ENCODE data around the gene PHPT1. TPM values are rescaled to one million over a fixed set of nuclear protein-coding genes. Genes with fewer than 3 reads are reported as not detected.
"Not testable (repeated sequence)": the region's sequence is repeated elsewhere in the genome, so short reads cannot be mapped to it uniquely, and the experiment has no call there.

PHPT1 gene
- total RNA-seq, 1 donor from 2014 or later: 168 TPM

GRCh38 chr9:136875155-136875554 lies 25.9 kb downstream of the PHPT1 start:
- no peak for TF ChIP-seq CTCF (IDR thresholded peaks at IDR 0.05; ENCODE audit: unreplicated experiment)
- Mint-ChIP-seq H3K27me3 (peaks cover 11% of the 10 kb centered on the region), H3K4me1 (ENCODE audit: low read depth) (no peaks in the 10 kb centered on the region), H3K27ac (no peak overlapping the region), H3K9me3 (ENCODE audit: low read depth) (no peaks in the 10 kb centered on the region), H3K36me3 (ENCODE audit: insufficient read depth) (peaks cover 2% of the 10 kb centered on the region), H3K4me3 (ENCODE audit: low read depth) (no peak overlapping the region)
- DNase-seq (ENCODE audit: low spot score, unreplicated experiment): no peak

GRCh38 chr9:136876476-136876875 lies 27.3 kb downstream of the PHPT1 start:
- no peaks in the 10 kb centered on the region for H3K4me1 Mint-ChIP-seq (ENCODE audit: low read depth)
- peaks cover 11% of the 10 kb centered on the region for H3K27me3 Mint-ChIP-seq

GRCh38 chr9:136880651-136881050 lies 31.4 kb downstream of the PHPT1 start:
- H3K9me3 Mint-ChIP-seq (ENCODE audit: low read depth): no peaks in the 10 kb centered on the region
- DNase-seq (ENCODE audit: low spot score, unreplicated experiment): no peak
- no peaks in the 10 kb centered on the region for H3K4me1 Mint-ChIP-seq (ENCODE audit: low read depth)
- no peak for TF ChIP-seq CTCF (IDR thresholded peaks at IDR 0.05; ENCODE audit: unreplicated experiment)
- H3K4me3 Mint-ChIP-seq (ENCODE audit: low read depth): no peak overlapping the region
- H3K36me3 Mint-ChIP-seq (ENCODE audit: insufficient read depth): no peaks in the 10 kb centered on the region
- H3K27me3 Mint-ChIP-seq: peaks cover 11% of the 10 kb centered on the region
- no peak overlapping the region for H3K27ac Mint-ChIP-seq

More at GRCh38 chr9:136876476-136876875, 27.3 kb downstream of the PHPT1 start:
- Mint-ChIP-seq H3K9me3 (ENCODE audit: low read depth) (no peaks in the 10 kb centered on the region), H3K27ac (no peak overlapping the region), H3K4me3 (ENCODE audit: low read depth) (no peak overlapping the region), H3K36me3 (ENCODE audit: insufficient read depth) (no peaks in the 10 kb centered on the region)
- DNase-seq (ENCODE audit: low spot score, unreplicated experiment): no peak
- no peak for TF ChIP-seq CTCF (IDR thresholded peaks at IDR 0.05; ENCODE audit: unreplicated experiment)

- no peaks in the 10 kb centered on the region for H3K9me3 Mint-ChIP-seq (ENCODE audit: low read depth)
- no peak overlapping the region for H3K27ac Mint-ChIP-seq
- no peaks in the 10 kb centered on the region for H3K4me1 Mint-ChIP-seq (ENCODE audit: low read depth)
- H3K27me3 Mint-ChIP-seq: peaks cover 5% of the 10 kb centered on the region
- H3K36me3 Mint-ChIP-seq (ENCODE audit: insufficient read depth): no peaks in the 10 kb centered on the region
- no peak for TF ChIP-seq CTCF (IDR thresholded peaks at IDR 0.05; ENCODE audit: unreplicated experiment)
- no peak for DNase-seq (ENCODE audit: low spot score, unreplicated experiment)
- no peak overlapping the region for H3K4me3 Mint-ChIP-seq (ENCODE audit: low read depth)
Measured at GRCh38 chr9:136881691-136882108, 32.5 kb downstream of the PHPT1 start.

GRCh38 chr9:136882109-136882946 lies 33.1 kb downstream of the PHPT1 start:
- TF ChIP-seq CTCF (IDR thresholded peaks at IDR 0.05; ENCODE audit: unreplicated experiment): no peak
- H3K4me3 Mint-ChIP-seq (ENCODE audit: low read depth): no peak overlapping the region
- H3K27ac Mint-ChIP-seq: no peak overlapping the region
- H3K36me3 Mint-ChIP-seq (ENCODE audit: insufficient read depth): no peaks in the 10 kb centered on the region
- H3K4me1 Mint-ChIP-seq (ENCODE audit: low read depth): peaks cover 4% of the 10 kb centered on the region
- H3K27me3 Mint-ChIP-seq: peaks cover 4% of the 10 kb centered on the region
- no peaks in the 10 kb centered on the region for H3K9me3 Mint-ChIP-seq (ENCODE audit: low read depth)
- DNase-seq (ENCODE audit: low spot score, unreplicated experiment): no peak

GRCh38 chr9:136882947-136883283 lies 33.7 kb downstream of the PHPT1 start:
- not testable (repeated sequence) for H3K4me1 Mint-ChIP-seq (ENCODE audit: low read depth); H3K27ac Mint-ChIP-seq; H3K4me3 Mint-ChIP-seq (ENCODE audit: low read depth); H3K27me3 Mint-ChIP-seq; H3K9me3 Mint-ChIP-seq (ENCODE audit: low read depth); DNase-seq (ENCODE audit: low spot score, unreplicated experiment); H3K36me3 Mint-ChIP-seq (ENCODE audit: insufficient read depth)

GRCh38 chr9:136883670-136884069 lies 34.5 kb downstream of the PHPT1 start:
- not testable (repeated sequence) for H3K4me3 Mint-ChIP-seq (ENCODE audit: low read depth); H3K9me3 Mint-ChIP-seq (ENCODE audit: low read depth); DNase-seq (ENCODE audit: low spot score, unreplicated experiment); H3K27ac Mint-ChIP-seq; H3K36me3 Mint-ChIP-seq (ENCODE audit: insufficient read depth); H3K4me1 Mint-ChIP-seq (ENCODE audit: low read depth); H3K27me3 Mint-ChIP-seq
